ENCODE measurements around the gene COMMD10. TPM values are rescaled to one million over a fixed set of nuclear protein-coding genes. Genes with fewer than 3 reads are reported as not detected.

The COMMD10 gene
- total RNA-seq, 4 donors from 2014 or later, result 26.8 to 44.3 (median 33.9) TPM

DNA sequence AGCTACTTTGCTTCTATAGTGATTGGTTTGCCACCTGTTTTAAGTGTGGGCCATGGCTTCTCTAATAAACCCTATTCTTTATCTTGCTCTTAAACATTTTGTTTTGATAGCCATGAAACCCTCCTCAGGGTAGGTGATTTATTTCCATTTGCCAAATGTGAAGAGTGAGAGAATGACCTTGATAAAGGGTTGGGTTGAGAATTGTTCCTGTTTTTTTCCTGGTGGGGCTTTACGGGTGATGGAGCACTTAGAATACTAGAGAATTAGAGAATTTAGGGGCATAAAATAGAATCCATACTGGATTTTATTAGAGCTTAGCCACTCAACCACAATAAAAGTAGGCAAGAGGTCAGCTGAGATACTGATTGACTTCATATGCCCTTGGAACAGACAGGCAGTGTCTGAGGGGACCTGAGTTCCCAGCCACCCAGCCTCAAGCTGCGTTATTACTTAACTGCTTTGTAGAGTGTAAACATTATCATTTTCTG, 68.9 kb downstream of the COMMD10 start:
- TF ChIP-seq, protein P1, sequence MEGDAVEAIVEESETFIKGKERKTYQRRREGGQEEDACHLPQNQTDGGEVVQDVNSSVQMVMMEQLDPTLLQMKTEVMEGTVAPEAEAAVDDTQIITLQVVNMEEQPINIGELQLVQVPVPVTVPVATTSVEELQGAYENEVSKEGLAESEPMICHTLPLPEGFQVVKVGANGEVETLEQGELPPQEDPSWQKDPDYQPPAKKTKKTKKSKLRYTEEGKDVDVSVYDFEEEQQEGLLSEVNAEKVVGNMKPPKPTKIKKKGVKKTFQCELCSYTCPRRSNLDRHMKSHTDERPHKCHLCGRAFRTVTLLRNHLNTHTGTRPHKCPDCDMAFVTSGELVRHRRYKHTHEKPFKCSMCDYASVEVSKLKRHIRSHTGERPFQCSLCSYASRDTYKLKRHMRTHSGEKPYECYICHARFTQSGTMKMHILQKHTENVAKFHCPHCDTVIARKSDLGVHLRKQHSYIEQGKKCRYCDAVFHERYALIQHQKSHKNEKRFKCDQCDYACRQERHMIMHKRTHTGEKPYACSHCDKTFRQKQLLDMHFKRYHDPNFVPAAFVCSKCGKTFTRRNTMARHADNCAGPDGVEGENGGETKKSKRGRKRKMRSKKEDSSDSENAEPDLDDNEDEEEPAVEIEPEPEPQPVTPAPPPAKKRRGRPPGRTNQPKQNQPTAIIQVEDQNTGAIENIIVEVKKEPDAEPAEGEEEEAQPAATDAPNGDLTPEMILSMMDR (IDR thresholded peaks at IDR 0.05), result no peak
- DNase-seq (ENCODE audit: low spot score) (no peak), ATAC-seq (ENCODE audit: low FRiP score) (no peak)

DNA sequence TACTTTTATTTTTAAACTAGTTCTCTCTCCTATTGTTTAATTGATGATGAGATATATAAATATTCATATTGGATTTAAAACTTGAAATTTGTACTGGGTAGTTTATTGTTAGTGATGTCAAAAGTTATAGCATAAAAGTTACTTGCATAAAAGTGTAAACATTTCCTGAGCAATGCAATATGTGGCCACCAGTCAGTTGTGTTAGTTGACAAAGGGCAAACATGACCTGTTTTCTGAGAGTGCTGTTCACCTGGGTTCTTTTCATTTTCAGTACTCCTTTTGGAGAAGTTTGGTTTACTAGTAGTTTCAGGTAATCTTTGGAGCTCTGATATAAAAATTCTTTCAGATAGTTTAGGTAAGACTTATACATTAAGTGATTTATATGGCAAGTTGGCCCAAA, 69.4 kb downstream of the COMMD10 start:
- DNase-seq (ENCODE audit: low spot score), result no peak
- no peak for ATAC-seq (ENCODE audit: low FRiP score)
- TF ChIP-seq, protein P1 (IDR thresholded peaks at IDR 0.05), result no peak

GRCh38 chr5:116154931-116155330, 70.1 kb downstream of the COMMD10 start:
- no peak for DNase-seq (ENCODE audit: low spot score)
- no peak for ATAC-seq (ENCODE audit: low FRiP score)
- TF ChIP-seq, protein P1 (IDR thresholded peaks at IDR 0.05), result no peak

- ATAC-seq (ENCODE audit: low FRiP score) (no peak), DNase-seq (ENCODE audit: low spot score) (no peak)
- TF ChIP-seq, protein P1 (IDR thresholded peaks at IDR 0.05), result no peak
Measured at GRCh38 chr5:116157902-116158301, 73.1 kb downstream of the COMMD10 start.

GRCh38 chr5:116159006-116159405, 74.2 kb downstream of the COMMD10 start:
- ATAC-seq (ENCODE audit: low FRiP score), result no peak
- TF ChIP-seq, protein P1 (IDR thresholded peaks at IDR 0.05), result no peak
- DNase-seq (ENCODE audit: low spot score), result no peak

DNA sequence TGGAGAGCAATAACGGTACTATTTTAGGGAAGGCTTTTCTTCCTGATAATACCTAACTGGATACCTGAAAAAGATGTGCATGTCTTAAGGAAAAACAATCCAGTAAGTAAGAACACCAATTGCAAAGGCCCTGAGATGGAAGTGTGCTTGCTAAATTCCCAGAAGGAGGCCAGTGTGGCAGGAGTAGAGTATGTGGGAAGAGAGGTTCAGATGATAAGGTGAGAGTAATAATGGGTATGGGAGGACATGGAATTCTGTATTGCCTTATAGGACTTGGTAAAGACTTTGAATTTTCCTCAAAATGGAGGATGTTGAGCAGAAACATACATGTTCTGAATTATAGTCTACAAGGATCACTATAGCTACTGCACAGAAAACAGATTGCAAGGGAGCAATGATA, 89.3 kb downstream of the COMMD10 start:
- TF ChIP-seq, protein P1 (IDR thresholded peaks at IDR 0.05), result no peak
- DNase-seq (ENCODE audit: low spot score), result no peak
- ATAC-seq (ENCODE audit: low FRiP score), result no peak

DNA sequence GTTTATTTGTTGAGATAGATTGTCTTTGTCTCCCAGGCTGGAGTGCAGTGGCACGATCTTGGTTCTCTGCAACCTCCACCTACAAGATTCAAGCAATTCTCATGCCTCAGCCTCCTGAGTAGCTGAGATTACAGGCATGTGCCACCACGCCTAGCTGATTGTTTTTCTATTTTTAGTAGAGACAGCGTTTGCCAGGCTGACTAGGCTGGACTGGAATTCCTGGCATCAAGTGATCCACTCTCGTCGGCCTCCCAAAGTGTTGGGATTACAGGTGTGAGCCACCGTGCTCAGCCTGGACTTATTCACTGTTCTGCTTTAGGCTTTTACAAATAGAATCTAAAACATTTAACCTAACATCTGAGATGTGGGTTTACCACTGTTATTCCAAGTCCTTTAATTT, 91.3 kb downstream of the COMMD10 start:
- TF ChIP-seq, protein P1 (IDR thresholded peaks at IDR 0.05), result no peak
- ATAC-seq (ENCODE audit: low FRiP score) (no peak), DNase-seq (ENCODE audit: low spot score) (no peak)
